HL-60 (cell line): ENCODE measurements around the gene TTN.

Experiments used
- DNase-seq, 2 experiments: peaks; one replicate each; pipeline ENCODE4 v3.0.0-alpha.2; 2010 to 2020; ENCODE audit warnings: low read depth in 1 of 2, low spot score in 1 of 2
- H3K27ac ChIP-seq: fragments of 250-450 bp; sonication (Bioruptor Pico); replicated peaks from 2 replicates; pipeline ENCODE4 v1.5.1; 2020; ENCODE audit warnings: mild to moderate bottlenecking, moderate library complexity
- H3K27me3 ChIP-seq: fragments of 250-450 bp; sonication (Bioruptor Pico); 2 replicates; pipeline ENCODE4 v1.5.1; 2021; ENCODE audit warnings: mild to moderate bottlenecking, moderate library complexity; ENCODE audit not compliant: insufficient read depth, poor library complexity, severe bottlenecking
- H3K4me3 ChIP-seq: replicated peaks from 2 replicates; pipeline ENCODE4 v1.5.1; 2011; ENCODE audit warnings: mild to moderate bottlenecking, control low read depth, low read length; ENCODE audit not compliant: insufficient read depth
- CTCF ChIP-seq: IDR thresholded peaks from one replicate; pipeline ENCODE4 v1.5.1; 2011; ENCODE audit warnings: low read length, control low read depth, inconsistent platforms; ENCODE audit not compliant: insufficient read depth
- GABPA ChIP-seq: IDR thresholded peaks from 2 replicates; pipeline ENCODE4 v1.6.1; 2012; ENCODE audit warnings: low read depth
- REST ChIP-seq: IDR thresholded peaks from 2 replicates; pipeline ENCODE4 v1.6.1; 2012; ENCODE audit warnings: low read depth; ENCODE audit not compliant: insufficient replicate concordance
- SPI1 ChIP-seq: IDR thresholded peaks from 2 replicates; pipeline ENCODE4 v1.6.1; 2012; ENCODE audit warnings: low read depth, mild to moderate bottlenecking, borderline replicate concordance

Gene TTN

GRCh38 chr2:178476477-178476876, 330.7 kb downstream of the TTN start:
- no peak for DNase-seq
- Histone ChIP-seq H3K4me3 (no peak overlapping the region), H3K27ac (no peak overlapping the region), H3K27me3 (no peaks in the 10 kb centered on the region)
- TF ChIP-seq GABPA (no peak), CTCF (no peak), REST (no peak), SPI1 (no peak)
